ENCODE data around the gene ADAP1. TPM values are rescaled to one million over a fixed set of nuclear protein-coding genes. Genes with fewer than 3 reads are reported as not detected.

The ADAP1 gene
- total and polyA plus RNA-seq, 2 of the 13 experiments (the other 11 are each of a cell fraction or from before 2014, with no cell fraction given): 10.5 to 24.6 TPM

GRCh38 chr7:983004-983615, 28.6 kb upstream of the ADAP1 start, which contains the start of gene CYP2W1:
TSS of gene CYP2W1 (plus strand) at chr7:983181. CDS start at chr7:983212, 31 bp downstream.
- Histone ChIP-seq H2AFZ (ENCODE audit: low read length) (no peak within 1 kb of the TSS), H3K4me1 (ENCODE audit: insufficient read depth, low read length) (peaks cover 80% of the 10 kb centered on the region), H4K20me1 (ENCODE audit: insufficient read depth, low read length) (no peaks in the 10 kb centered on the region), H3K36me3 (replicated peaks in 1 of 2; ENCODE audit: control insufficient read depth in 1 of 2, insufficient read depth in 2 of 2, low read length in 2 of 2) (peaks cover 8 to 16% of the 10 kb centered on the region in 2 experiments; a peak in 3 of 5 replicates), H3K9me3 (ENCODE audit: low read length) (no peaks in the 10 kb centered on the region), H3K27me3 (ENCODE audit: control insufficient read depth in 1 of 2, insufficient read depth in 2 of 2, low read length in 2 of 2) (no peaks in the 10 kb centered on the region), H3K9ac (ENCODE audit: insufficient read depth, low read depth, low read length) (peak within 1 kb of the TSS; percentile 91), H3K4me2 (ENCODE audit: low read depth, low read length) (peak within 1 kb of the TSS; percentile 98), H3K79me2 (ENCODE audit: insufficient read depth, low read length) (peaks cover 40% of the 10 kb centered on the region), H3K27ac (ENCODE audit: extremely low read length, insufficient read depth, low read length) (peak within 1 kb of the TSS; percentile 80), H3K4me3 (replicated peaks in 1 of 3; ENCODE audit: insufficient read depth in 1 of 3, low read depth in 2 of 3, low read length in 3 of 3) (peak within 1 kb of the TSS; percentile 59 to 86 (median 71))
- no TSS peak for BruUV-seq (replicated peaks)
- no CpG with 5 or more reads among the region's 34 CpGs for WGBS (ENCODE audit: low lambda C conversion rate)
- FAIRE-seq (no peak), DNase-seq (ENCODE audit: low spot score) (peak; percentile 53), ATAC-seq (peak; percentile 58)
- ChIA-PET POLR2A (interaction anchor here (0.7 to 3.3 kb wide), 11 partner anchors 9 to 186 kb away, joined by 3 to 57 read pairs (median 5); partner anchors contain the start of gene COX19), CTCF (ENCODE audit: low intra/inter-chr PET ratio, low total read pairs) (interaction anchor here (1.0 to 1.1 kb wide), 2 partner anchors 18 to 61 kb away, joined by 3 read pairs; no protein-coding TSS in a partner anchor)
- intact Hi-C loops (cut with micrococcal nuclease; ENCODE audit: unreplicated experiment): no loop called here
- in situ Hi-C loops (cut with HindIII; ENCODE audit: extremely low pct_ligation_motif_present, low pct_unique_long_range_greater_than_20kb): no loop called here
- TF ChIP-seq ZBTB14 (CRISPR knock-in tag; IDR thresholded peaks at IDR 0.05) (no peak), SRSF9 (IDR thresholded peaks at IDR 0.05; ENCODE audit: borderline replicate concordance, insufficient read depth, low read depth, low read length, poor library complexity, severe bottlenecking) (no peak), EHMT2 (IDR thresholded peaks at IDR 0.05; ENCODE audit: borderline replicate concordance, low read depth, low read length) (no peak), ZNF343 (CRISPR knock-in tag; IDR thresholded peaks at IDR 0.05) (no peak), ZFX (CRISPR knock-in tag; IDR thresholded peaks at IDR 0.05; ENCODE audit: low read depth) (peak; percentile 86), ATF7 (IDR thresholded peaks at IDR 0.05) (no peak), ATF7 (CRISPR knock-in tag; IDR thresholded peaks at IDR 0.05) (no peak), BHLHE40 (IDR thresholded peaks at IDR 0.05; ENCODE audit: low read length) (no peak), HMGXB4 (CRISPR knock-in tag; IDR thresholded peaks at IDR 0.05; ENCODE audit: borderline replicate concordance in 1 of 2, low read depth in 1 of 2) (peak; percentile 50 to 63; a peak in 3 of 4 replicates), RARG (CRISPR knock-in tag; IDR thresholded peaks at IDR 0.05; ENCODE audit: low read depth) (no peak), ZNF746 (CRISPR knock-in tag; IDR thresholded peaks at IDR 0.05) (no peak; the same call in 1 of the 2 replicates), ZNF30 (CRISPR knock-in tag; IDR thresholded peaks at IDR 0.05) (peak; percentile 79; the same call in 1 of the 2 replicates), ZNF777 (CRISPR knock-in tag; IDR thresholded peaks at IDR 0.05) (0 out of 2 replicates have a peak, but pooled peaks have one; percentile 45), NCOR1 (IDR thresholded peaks at IDR 0.05; ENCODE audit: borderline replicate concordance, low read length) (no peak), CBFB (CRISPR knock-in tag; IDR thresholded peaks at IDR 0.05) (peak; percentile 56; the same call in 1 of the 2 replicates), NR0B2 (CRISPR knock-in tag; IDR thresholded peaks at IDR 0.05) (no peak), ATAD3A (CRISPR knock-in tag; IDR thresholded peaks at IDR 0.05) (no peak), GRHL1 (CRISPR knock-in tag; conservative IDR thresholded peaks at IDR 0.05) (no peak)
